Skeletal muscle tissue (tissue), 4 donors: Measurements from ENCODE around the gene CCL2. TPM values are rescaled to one million over a fixed set of nuclear protein-coding genes. Genes with fewer than 3 reads are reported as not detected.
A peak's percentile ranks its signal among the peaks of the same experiment; 100 is the strongest.

Source experiments
- H3K27ac ChIP-seq: one replicate; pipeline ENCODE4 v1.7.0; 2013; ENCODE audit warnings: mild to moderate bottlenecking, low read depth, low read length, inconsistent platforms
- H3K27me3 ChIP-seq, 3 donors: one replicate each; pipeline ENCODE4 v1.7.0; 2013; ENCODE audit warnings: low read length in 3 of 3; ENCODE audit not compliant: control insufficient read depth in 3 of 3, insufficient read depth in 3 of 3
- H3K36me3 ChIP-seq, 3 donors: one replicate each; pipeline ENCODE4 v1.7.0; 2013; ENCODE audit warnings: low read length in 3 of 3; ENCODE audit not compliant: control insufficient read depth in 3 of 3, insufficient read depth in 3 of 3
- H3K4me1 ChIP-seq, 3 donors: one replicate each; pipeline ENCODE4 v1.7.0; 2013; ENCODE audit warnings: low read length in 3 of 3, mild to moderate bottlenecking in 3 of 3; ENCODE audit not compliant: control insufficient read depth in 3 of 3, insufficient read depth in 3 of 3
- H3K4me3 ChIP-seq, 3 donors: one replicate each; pipeline ENCODE4 v1.7.0; 2013; ENCODE audit warnings: low read length in 3 of 3
- H3K9ac ChIP-seq, 3 donors: one replicate each; pipeline ENCODE4 v1.7.0; 2013; ENCODE audit warnings: low read length in 3 of 3, mild to moderate bottlenecking in 3 of 3, moderate library complexity in 2 of 3, low read depth in 1 of 3
- H3K9me3 ChIP-seq, 3 donors: one replicate each; pipeline ENCODE4 v1.7.0; 2013; ENCODE audit warnings: low read length in 3 of 3; ENCODE audit not compliant: control insufficient read depth in 3 of 3
- total RNA-seq: library from RNA; depleted of rRNA; stranded (reverse); fragments of >200 nt; gene quantifications from one replicate; pipeline ENCODE4 v1.2.3, GENCODE V29; 2014
- donor health status: Osteomylitis.

CCL2 gene
- total RNA-seq, 1 donor from 2014 or later, result 20.4 TPM

DNA sequence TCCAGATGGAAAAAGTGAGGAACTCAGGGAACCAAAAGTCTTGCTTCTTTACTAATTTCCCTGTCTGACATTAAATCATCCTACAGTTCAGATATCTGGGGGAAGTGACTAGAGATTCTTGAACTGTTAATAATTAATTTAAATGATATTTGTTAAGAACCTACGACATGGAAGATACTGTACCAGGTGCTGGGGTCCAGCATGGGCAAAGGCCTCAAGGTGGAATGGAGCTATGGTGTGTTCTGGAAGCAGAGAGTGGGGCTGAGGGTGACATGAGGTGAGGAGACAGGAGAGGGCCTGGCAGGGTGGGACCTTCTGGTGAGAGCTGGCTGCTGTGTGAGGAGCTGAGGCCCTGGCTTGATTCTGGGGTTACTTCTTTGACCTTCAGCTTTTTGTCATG lies 6.0 kb upstream of the CCL2 start:
- H3K4me1 ChIP-seq, result peaks cover 56 to 63% (median 59%) of the 10 kb centered on the region in 3 donors
- H3K4me3 ChIP-seq, result no peak overlapping the region
- H3K9ac ChIP-seq, result peak overlapping the region in 1 of 3 donors; percentile 4
- H3K36me3 ChIP-seq, result no peaks in the 10 kb centered on the region
- no peaks in the 10 kb centered on the region for H3K9me3 ChIP-seq
- no peaks in the 10 kb centered on the region for H3K27me3 ChIP-seq
- peak overlapping the region; percentile 72 for H3K27ac ChIP-seq

DNA sequence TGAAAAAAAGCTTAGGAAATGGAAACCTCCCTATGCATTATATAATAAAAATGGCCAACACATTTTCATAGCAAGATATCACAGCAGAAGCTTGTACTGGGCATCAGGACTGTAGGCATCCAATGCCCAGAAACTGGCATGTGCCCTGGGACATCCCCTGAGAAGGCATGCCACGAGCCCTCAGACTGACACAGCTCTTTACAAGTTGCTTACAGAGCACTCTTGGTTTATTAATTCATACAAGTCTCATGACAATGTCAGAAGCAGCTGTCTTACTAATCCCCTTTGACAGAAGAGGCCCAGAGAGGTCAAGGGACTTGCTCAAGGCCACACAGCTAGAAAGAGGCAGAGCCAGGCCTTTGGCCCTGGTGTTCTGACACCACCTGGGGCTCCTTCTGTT lies 5.6 kb upstream of the CCL2 start:
- Histone ChIP-seq H3K27ac (peak overlapping the region; percentile 72), H3K9ac (no peak overlapping the region), H3K27me3 (peaks cover 0 to 3% (median 0%) of the 10 kb centered on the region in 3 donors), H3K4me3 (no peak overlapping the region), H3K4me1 (peaks cover 60 to 67% (median 64%) of the 10 kb centered on the region in 3 donors), H3K36me3 (no peaks in the 10 kb centered on the region), H3K9me3 (no peaks in the 10 kb centered on the region)

DNA sequence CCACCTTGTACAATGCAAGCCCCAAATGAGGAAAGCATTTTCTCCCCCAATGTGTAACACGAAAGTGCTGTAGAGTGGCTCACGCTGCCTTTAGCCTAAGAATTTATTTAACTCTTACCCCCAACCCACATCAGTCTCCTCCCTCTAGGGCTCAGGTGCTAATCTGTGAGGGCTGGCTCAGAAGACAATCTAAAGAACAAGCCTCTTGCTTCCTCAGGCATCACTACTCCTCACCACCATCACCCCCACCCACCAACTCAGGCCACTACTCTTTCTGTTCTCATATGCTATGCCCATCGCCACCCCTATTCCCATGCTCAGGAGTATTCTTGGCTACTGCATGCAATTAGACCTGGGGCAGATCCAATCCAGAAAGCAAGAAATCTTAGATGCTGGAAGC lies 3.9 kb upstream of the CCL2 start:
- H3K9me3 ChIP-seq, result no peaks in the 10 kb centered on the region
- H3K4me1 ChIP-seq, result peaks cover 66 to 81% (median 77%) of the 10 kb centered on the region in 3 donors
- peaks cover 3 to 7% (median 7%) of the 10 kb centered on the region in 3 donors for H3K27me3 ChIP-seq
- no peak overlapping the region for H3K9ac ChIP-seq
- no peak overlapping the region for H3K4me3 ChIP-seq
- H3K27ac ChIP-seq, result no peak overlapping the region
- no peaks in the 10 kb centered on the region for H3K36me3 ChIP-seq

DNA sequence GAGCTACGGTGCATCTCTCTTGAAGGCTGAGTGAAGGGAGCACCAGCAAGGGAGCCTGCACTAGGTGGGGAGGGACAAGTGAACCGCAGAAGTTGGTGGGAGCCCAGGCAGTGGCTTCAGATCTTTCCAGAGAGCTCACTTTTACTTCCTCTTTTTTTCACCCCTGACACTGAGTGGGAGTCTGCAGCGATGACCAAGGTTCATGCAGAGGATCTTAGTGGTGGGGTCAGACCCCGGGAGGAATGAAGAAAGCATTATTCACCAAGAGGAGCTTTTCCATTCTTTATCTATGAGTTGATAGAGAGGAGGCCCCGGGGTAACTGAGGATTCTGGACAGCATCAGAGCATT lies 3.0 kb upstream of the CCL2 start:
- Histone ChIP-seq H3K27me3 (peaks cover 3 to 11% (median 7%) of the 10 kb centered on the region in 3 donors), H3K27ac (peak overlapping the region; percentile 81), H3K36me3 (no peaks in the 10 kb centered on the region), H3K4me1 (peaks cover 66 to 84% (median 77%) of the 10 kb centered on the region in 3 donors), H3K4me3 (no peak overlapping the region), H3K9me3 (no peaks in the 10 kb centered on the region), H3K9ac (no peak overlapping the region)

DNA sequence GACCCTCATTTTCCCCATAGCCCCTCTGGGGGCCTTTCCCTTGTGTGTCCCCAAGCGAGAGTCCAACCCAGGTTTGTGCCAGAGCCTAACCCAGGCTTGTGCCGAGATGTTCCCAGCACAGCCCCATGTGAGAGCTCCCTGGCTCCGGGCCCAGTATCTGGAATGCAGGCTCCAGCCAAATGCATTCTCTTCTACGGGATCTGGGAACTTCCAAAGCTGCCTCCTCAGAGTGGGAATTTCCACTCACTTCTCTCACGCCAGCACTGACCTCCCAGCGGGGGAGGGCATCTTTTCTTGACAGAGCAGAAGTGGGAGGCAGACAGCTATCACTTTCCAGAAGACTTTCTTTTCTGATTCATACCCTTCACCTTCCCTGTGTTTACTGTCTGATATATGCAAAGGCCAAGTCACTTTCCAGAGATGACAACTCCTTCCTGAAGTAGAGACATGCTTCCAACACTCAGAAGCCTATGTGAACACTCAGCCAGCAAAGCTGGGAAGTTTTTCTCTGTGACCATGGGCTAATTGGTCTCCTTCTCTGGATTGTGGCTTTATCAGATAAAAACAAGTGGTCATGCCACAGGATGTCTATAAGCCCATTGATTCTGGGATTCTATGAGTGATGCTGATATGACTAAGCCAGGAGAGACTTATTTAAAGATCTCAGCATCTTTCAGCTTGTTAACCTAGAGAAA lies 2.5 kb upstream of the CCL2 start:
- H3K27ac ChIP-seq, result peak overlapping the region; percentile 81
- peak overlapping the region in 1 of 3 donors; percentile 2 for H3K9ac ChIP-seq
- H3K4me3 ChIP-seq, result peak overlapping the region in 1 of 3 donors; percentile 48
- H3K4me1 ChIP-seq, result peaks cover 65 to 82% (median 75%) of the 10 kb centered on the region in 3 donors
- H3K9me3 ChIP-seq, result no peaks in the 10 kb centered on the region
- no peaks in the 10 kb centered on the region for H3K36me3 ChIP-seq
- peaks cover 3 to 11% (median 7%) of the 10 kb centered on the region in 3 donors for H3K27me3 ChIP-seq

DNA sequence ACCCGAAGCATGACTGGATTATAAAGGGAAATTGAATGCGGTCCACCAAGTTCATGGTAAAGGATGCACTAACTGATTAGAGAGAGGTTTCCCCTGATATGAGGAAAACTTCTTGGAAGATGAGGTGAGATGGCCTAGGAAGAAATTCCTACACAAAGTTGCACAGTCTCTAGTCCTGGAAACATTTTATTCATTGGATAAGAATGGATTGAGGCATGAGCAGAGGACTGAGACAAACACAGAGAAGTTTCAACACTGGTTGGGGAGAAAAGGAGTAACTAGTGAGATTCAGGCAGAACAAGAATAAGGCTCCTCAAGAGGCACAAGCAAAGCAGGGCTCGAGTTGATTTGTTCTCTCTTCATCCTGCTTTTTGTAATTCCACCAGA lies 2.0 kb upstream of the CCL2 start:
- peak overlapping the region; percentile 81 for H3K27ac ChIP-seq
- H3K4me1 ChIP-seq, result peaks cover 60 to 77% (median 70%) of the 10 kb centered on the region in 3 donors
- H3K9me3 ChIP-seq, result no peaks in the 10 kb centered on the region
- no peaks in the 10 kb centered on the region for H3K36me3 ChIP-seq
- peaks cover 3 to 11% (median 7%) of the 10 kb centered on the region in 3 donors for H3K27me3 ChIP-seq
- H3K9ac ChIP-seq, result peak overlapping the region in 1 of 3 donors; percentile 2
- H3K4me3 ChIP-seq, result peak overlapping the region in 1 of 3 donors; percentile 48

DNA sequence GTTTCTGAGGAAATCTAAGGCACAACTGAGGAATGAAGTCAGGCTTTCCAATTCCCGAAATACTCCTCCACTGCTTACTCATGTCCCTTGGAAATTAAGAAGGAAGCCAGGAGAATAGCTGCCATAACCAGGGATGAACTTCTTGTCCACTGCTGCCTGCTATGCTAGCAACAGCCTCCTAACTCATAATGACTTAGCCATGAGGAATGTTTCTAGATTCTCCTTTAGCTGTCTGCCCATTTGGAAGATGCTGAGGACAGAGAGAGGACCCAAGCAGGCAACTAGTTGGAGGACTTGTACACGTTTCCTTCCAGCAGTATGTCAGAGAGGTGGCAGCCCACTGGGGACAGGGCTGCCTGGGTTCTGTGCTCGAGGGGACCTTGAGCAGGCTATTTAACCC lies 939 bp upstream of the CCL2 start:
- no peaks in the 10 kb centered on the region for H3K36me3 ChIP-seq
- peaks cover 3 to 11% (median 7%) of the 10 kb centered on the region in 3 donors for H3K27me3 ChIP-seq
- H3K4me3 ChIP-seq, result peak overlapping the region in 2 of 3 donors; percentile 65 to 78
- H3K9me3 ChIP-seq, result no peaks in the 10 kb centered on the region
- H3K9ac ChIP-seq, result peak overlapping the region in 1 of 3 donors; percentile 33
- H3K27ac ChIP-seq, result peak overlapping the region; percentile 81
- peaks cover 50 to 69% (median 61%) of the 10 kb centered on the region in 3 donors for H3K4me1 ChIP-seq

DNA sequence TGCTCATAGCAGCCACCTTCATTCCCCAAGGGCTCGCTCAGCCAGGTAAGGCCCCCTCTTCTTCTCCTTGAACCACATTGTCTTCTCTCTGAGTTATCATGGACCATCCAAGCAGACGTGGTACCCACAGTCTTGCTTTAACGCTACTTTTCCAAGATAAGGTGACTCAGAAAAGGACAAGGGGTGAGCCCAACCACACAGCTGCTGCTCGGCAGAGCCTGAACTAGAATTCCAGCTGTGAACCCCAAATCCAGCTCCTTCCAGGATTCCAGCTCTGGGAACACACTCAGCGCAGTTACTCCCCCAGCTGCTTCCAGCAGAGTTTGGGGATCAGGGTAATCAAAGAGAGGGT lies 272 bp downstream of the CCL2 start:
- peak overlapping the region; percentile 39 to 78 (median 65) for H3K4me3 ChIP-seq
- peaks cover 3 to 11% (median 7%) of the 10 kb centered on the region in 3 donors for H3K27me3 ChIP-seq
- no peaks in the 10 kb centered on the region for H3K9me3 ChIP-seq
- no peaks in the 10 kb centered on the region for H3K36me3 ChIP-seq
- H3K4me1 ChIP-seq, result peaks cover 45 to 60% (median 51%) of the 10 kb centered on the region in 3 donors
- H3K27ac ChIP-seq, result peak overlapping the region; percentile 81
- peak overlapping the region; percentile 5 to 73 (median 57) for H3K9ac ChIP-seq

DNA sequence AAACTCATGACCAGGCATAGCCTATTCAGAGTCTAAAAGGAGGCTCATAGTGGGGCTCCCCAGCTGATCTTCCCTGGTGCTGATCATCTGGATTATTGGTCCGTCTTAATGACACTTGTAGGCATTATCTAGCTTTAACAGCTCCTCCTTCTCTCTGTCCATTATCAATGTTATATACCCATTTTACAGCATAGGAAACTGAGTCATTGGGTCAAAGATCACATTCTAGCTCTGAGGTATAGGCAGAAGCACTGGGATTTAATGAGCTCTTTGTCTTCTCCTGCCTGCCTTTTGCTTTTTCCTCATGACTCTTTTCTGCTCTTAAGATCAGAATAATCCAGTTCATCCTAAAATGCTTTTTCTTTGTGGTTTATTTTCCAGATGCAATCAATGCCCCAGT lies 756 bp downstream of the CCL2 start:
- Histone ChIP-seq H3K36me3 (no peaks in the 10 kb centered on the region), H3K4me1 (peaks cover 41 to 56% (median 46%) of the 10 kb centered on the region in 3 donors), H3K4me3 (peak overlapping the region; percentile 39 to 78 (median 65)), H3K27ac (peak overlapping the region; percentile 81), H3K9ac (peak overlapping the region; percentile 5 to 73 (median 57)), H3K9me3 (no peaks in the 10 kb centered on the region), H3K27me3 (peaks cover 3 to 11% (median 7%) of the 10 kb centered on the region in 3 donors)

DNA sequence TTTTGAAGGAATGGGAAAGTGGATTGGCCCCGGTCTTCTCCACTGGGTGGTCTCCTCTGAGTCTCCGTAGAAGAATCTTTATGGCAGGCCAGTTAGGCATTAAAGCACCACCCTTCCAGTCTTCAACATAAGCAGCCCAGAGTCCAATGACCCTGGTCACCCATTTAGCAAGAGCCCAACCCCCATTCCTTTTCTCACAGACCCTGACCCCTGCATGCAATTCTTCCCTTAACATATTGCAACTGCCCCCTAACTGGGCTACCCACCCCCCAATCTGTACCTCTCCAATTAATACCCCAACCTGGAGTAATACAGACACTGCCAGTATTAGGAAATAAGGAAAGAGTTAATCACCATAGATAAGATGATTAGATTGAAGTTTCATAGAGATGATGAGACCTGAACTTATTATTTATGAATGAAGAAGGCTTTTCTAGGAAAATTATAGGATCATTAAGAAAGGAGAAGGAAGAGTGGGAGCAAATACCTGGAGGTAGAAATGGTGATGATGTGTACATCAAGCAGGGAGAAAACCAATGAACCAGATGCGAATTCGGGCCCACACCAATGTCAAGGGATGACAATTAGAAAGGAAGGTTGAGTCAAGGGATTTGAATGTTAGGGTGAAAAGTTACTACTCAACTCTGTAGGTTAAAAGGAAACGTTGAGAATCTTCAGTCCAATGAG lies 2.4 kb downstream of the CCL2 start:
- Histone ChIP-seq H3K27ac (no peak overlapping the region), H3K9ac (no peak overlapping the region), H3K4me3 (no peak overlapping the region), H3K4me1 (peaks cover 27 to 40% (median 30%) of the 10 kb centered on the region in 3 donors), H3K36me3 (no peaks in the 10 kb centered on the region), H3K27me3 (peaks cover 3 to 11% (median 7%) of the 10 kb centered on the region in 3 donors), H3K9me3 (no peaks in the 10 kb centered on the region)
